GM23338 (cell line): ENCODE data around the gene TRPM2.

Experiments
- TF ChIP-seq, protein P1 (sequence below), 2 experiments: fragments of 200-600 bp in 1 of 2; sonication (generic) in 1 of 2; conservative IDR thresholded peaks; 2 replicates each; pipeline versions ENCODE4 v1.5.1 to v1.6.1; 2016 to 2017; ENCODE audit warnings: antibody characterized with exemption in 2 of 2, low read depth in 2 of 2, mild to moderate bottlenecking in 2 of 2, moderate library complexity in 1 of 2
- TF ChIP-seq, protein P2 (sequence below): IDR thresholded peaks from one replicate; pipeline ENCODE4 v1.6.1; 2018; ENCODE audit warnings: antibody characterized with exemption; ENCODE audit not compliant: unreplicated experiment

DNA sequence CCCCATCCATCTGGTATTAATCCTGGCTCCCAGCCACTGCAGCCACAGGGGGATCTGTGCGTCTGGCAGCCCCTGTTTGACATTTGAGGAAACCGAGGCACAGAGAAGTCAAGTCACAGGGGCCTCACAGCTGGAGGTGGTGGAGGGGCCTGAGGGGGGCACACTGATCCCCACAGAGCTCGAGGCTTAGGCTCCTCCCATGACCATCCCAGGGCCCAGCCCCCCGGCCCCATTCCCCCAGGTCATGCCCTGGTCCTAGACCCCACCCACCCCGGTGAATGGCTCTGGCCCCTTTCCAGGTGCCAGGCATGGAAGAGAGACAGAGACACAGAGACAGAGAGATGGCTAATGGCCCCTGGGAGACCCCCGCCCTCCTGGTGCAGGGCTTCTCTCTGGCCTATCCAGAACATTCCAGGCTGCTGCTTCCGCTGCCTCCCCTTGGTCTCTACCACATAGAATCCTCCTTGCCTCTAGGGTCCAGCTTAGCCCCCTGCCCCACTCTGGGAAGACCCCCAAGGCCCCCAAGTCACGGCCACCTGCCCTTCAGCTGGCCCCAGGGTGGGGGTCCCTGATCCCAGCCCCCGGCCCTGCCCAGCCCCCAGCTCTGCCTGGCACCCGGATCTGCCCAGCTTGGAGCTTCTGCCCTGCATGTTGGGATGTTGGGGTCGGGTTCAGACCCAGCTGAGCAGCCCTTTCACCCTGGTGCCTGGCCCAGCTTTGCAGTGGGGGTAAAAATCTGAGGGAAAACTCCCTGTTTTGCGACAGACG, 72.7 kb downstream of the TRPM2 start:
- TF ChIP-seq, protein P1, sequence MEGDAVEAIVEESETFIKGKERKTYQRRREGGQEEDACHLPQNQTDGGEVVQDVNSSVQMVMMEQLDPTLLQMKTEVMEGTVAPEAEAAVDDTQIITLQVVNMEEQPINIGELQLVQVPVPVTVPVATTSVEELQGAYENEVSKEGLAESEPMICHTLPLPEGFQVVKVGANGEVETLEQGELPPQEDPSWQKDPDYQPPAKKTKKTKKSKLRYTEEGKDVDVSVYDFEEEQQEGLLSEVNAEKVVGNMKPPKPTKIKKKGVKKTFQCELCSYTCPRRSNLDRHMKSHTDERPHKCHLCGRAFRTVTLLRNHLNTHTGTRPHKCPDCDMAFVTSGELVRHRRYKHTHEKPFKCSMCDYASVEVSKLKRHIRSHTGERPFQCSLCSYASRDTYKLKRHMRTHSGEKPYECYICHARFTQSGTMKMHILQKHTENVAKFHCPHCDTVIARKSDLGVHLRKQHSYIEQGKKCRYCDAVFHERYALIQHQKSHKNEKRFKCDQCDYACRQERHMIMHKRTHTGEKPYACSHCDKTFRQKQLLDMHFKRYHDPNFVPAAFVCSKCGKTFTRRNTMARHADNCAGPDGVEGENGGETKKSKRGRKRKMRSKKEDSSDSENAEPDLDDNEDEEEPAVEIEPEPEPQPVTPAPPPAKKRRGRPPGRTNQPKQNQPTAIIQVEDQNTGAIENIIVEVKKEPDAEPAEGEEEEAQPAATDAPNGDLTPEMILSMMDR (conservative IDR thresholded peaks at IDR 0.05; ENCODE audit: low read depth in 2 of 2): no peak
- TF ChIP-seq, protein P2, sequence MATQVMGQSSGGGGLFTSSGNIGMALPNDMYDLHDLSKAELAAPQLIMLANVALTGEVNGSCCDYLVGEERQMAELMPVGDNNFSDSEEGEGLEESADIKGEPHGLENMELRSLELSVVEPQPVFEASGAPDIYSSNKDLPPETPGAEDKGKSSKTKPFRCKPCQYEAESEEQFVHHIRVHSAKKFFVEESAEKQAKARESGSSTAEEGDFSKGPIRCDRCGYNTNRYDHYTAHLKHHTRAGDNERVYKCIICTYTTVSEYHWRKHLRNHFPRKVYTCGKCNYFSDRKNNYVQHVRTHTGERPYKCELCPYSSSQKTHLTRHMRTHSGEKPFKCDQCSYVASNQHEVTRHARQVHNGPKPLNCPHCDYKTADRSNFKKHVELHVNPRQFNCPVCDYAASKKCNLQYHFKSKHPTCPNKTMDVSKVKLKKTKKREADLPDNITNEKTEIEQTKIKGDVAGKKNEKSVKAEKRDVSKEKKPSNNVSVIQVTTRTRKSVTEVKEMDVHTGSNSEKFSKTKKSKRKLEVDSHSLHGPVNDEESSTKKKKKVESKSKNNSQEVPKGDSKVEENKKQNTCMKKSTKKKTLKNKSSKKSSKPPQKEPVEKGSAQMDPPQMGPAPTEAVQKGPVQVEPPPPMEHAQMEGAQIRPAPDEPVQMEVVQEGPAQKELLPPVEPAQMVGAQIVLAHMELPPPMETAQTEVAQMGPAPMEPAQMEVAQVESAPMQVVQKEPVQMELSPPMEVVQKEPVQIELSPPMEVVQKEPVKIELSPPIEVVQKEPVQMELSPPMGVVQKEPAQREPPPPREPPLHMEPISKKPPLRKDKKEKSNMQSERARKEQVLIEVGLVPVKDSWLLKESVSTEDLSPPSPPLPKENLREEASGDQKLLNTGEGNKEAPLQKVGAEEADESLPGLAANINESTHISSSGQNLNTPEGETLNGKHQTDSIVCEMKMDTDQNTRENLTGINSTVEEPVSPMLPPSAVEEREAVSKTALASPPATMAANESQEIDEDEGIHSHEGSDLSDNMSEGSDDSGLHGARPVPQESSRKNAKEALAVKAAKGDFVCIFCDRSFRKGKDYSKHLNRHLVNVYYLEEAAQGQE: no peak
